ENCODE results near the gene PSMD12.
"Not testable (repeated sequence)": the region's sequence is repeated elsewhere in the genome, so short reads cannot be mapped to it uniquely, and the experiment has no call there.

Gene PSMD12

GRCh38 chr17:67358612-67359011 lies 7.8 kb downstream of the PSMD12 start:
- DNase-seq (ENCODE audit: low read depth) = no peak

GRCh38 chr17:67353929-67354574 lies 12.3 kb downstream of the PSMD12 start:
- no peak for DNase-seq (ENCODE audit: low read depth)

GRCh38 chr17:67353161-67353560 lies 13.2 kb downstream of the PSMD12 start:
- DNase-seq (ENCODE audit: low read depth) = no peak

- no peak for DNase-seq (ENCODE audit: low read depth)
Measured at GRCh38 chr17:67349420-67349819, 17.0 kb downstream of the PSMD12 start.

DNA sequence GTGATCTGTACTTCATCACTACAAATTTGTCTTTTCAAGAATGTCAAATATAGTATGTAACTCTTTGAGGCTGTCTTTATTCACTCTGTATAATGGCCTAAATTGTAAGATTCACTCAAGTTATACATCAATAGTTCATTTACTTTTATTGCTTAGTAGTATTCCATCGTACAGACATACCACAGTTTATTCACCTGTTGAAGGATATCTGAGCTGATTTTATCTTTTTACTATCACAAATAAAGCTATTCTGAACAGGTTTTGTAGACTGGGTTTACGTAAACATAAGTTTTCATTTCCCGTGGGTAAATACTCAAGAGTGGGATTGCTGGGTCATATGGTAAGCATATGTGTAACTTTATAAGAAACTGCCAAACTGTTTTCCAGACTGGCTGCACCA lies 18.6 kb downstream of the PSMD12 start:
- no peak for DNase-seq (ENCODE audit: low read depth)

GRCh38 chr17:67343237-67343636 lies 23.1 kb downstream of the PSMD12 start:
- no peak for DNase-seq (ENCODE audit: low read depth)

DNA sequence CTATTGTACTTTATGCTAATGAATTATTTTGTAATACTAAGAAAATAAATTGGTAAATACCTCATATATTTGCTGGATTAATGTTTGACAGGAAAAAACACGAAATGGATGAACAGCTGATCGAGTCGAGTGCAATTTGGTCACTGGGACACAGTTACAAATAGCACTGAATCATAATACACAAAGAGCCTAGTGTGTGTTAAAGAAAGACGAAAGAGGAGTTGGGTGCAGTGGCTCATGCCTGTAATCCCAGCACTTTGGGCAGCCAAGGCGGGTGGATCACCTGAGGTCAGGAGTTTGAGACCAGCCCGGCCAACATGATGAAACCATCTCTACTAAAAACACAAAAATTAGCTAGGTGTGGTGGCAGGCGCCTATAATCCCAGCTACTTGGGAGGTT lies 28.0 kb downstream of the PSMD12 start:
- DNase-seq (ENCODE audit: low read depth) = not testable (repeated sequence)

DNA sequence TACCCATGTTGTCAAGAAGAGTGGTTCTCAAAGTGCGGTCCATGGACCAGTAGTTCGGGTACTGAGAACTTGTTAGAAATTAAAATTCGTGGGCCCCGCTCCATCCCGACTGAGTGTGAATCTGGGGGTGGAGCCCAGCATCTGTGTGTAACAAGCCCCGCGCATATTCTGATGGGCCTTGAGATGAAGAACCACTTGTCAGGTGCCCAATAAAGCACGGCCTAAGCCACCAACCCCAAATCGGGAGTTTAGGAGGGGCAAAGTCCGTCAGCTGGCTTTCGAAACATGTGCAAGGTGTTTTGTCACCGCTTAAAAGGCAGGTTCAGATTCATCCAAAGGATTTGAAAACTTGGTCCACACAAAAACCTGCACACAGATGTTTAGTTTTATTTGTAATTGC lies 29.5 kb downstream of the PSMD12 start:
- no peak for DNase-seq (ENCODE audit: low read depth)

DNA sequence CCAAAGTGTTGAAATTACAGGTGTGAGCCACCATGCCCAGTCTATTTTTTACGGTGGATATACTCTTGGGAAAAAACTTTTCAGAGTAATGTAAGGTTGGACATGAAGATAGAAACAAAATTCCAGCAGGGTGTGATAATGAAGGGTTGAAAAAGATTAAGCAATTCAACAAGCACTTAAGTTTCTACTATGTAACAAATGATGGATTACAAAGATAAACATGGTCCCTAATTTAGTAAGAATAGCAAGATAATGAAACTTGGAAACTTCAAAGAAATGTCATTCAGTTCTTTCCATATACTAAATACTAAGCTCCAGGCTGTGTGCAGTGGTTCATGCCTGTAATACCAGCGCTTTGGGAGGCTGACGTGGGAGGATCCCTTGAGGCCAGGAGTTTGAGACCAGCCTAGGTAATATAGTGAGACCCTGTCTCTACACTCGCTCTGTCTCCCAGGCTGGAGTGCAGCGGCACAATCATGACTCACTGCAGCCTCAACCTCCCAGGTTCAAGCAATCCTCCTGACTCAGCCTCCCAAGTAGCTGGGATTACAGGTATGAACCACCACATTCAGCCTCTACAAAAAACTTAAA lies 31.0 kb downstream of the PSMD12 start:
- DNase-seq (ENCODE audit: low read depth) = no peak

DNA sequence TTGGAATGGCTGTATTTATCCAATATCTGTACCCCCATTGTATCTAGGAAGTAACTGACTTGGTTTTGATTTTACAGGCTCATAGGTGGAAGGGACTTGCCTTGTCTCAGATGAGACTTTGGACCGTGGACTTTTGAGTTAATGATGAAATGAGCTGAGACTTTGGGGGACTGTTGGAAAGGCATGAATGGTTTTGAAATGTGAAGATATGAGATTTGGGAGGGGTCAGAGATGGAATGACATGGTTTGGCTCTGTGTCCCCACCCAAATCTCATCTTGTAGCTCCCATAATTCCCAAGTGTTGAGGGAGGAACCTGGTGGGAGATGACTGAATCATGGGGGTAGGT lies 34.2 kb downstream of the PSMD12 start:
- DNase-seq (ENCODE audit: low read depth) = not testable (repeated sequence)

GRCh38 chr17:67331381-67332161 lies 34.8 kb downstream of the PSMD12 start:
- not testable (repeated sequence) for DNase-seq (ENCODE audit: low read depth)

- no peak for DNase-seq (ENCODE audit: low read depth)
Measured at GRCh38 chr17:67328026-67328425, 38.4 kb downstream of the PSMD12 start.

- DNase-seq (ENCODE audit: low read depth) = not testable (repeated sequence)
Measured at GRCh38 chr17:67326959-67327745, 39.2 kb downstream of the PSMD12 start.

- DNase-seq (ENCODE audit: low read depth) = no peak
Measured at GRCh38 chr17:67326440-67326839, 39.9 kb downstream of the PSMD12 start.

DNA sequence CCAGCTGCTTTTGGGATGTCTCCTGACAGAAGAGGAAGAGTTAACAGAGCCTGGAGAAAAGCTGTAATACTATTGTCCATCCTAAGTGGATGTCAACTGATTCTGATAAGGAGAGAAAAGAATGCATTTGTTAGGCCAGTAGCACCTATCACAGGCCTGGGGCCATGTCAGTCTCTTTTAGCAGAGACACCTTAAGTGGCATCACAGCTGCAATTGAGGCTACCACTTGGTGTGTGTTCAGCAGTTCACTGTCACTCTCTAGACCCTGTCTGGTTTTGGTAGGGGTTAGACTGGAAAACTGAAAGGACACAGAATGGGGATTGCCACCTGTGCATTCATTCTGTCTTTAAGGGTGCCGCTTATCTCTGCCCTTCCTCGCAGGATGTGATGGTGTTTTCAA lies 42.0 kb downstream of the PSMD12 start:
- DNase-seq (ENCODE audit: low read depth) = no peak

DNA sequence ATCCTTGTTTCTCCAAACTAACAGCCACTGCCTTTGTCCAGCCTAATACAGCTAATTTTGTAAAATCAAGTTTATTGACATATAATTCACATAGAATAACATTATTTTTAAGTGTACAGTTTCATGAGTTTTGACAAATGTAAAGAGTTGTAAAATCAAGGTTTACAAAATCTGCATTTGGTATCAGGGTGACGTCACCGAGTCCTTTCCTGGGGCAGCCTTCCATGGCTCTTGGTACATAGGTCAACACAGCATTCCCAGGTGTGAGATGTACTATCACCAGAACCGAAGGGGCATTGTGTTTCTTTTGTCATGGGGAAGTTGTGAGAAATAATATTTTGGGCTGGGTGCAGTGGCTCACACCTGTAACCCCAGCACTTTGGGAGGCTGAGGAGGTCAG lies 42.9 kb downstream of the PSMD12 start:
- DNase-seq (ENCODE audit: low read depth) = no peak

- DNase-seq (ENCODE audit: low read depth) = no peak
Measured at GRCh38 chr17:67322042-67322787, 44.2 kb downstream of the PSMD12 start.

- DNase-seq (ENCODE audit: low read depth) = not testable (repeated sequence)
Measured at GRCh38 chr17:67321486-67321885, 44.9 kb downstream of the PSMD12 start.

DNA sequence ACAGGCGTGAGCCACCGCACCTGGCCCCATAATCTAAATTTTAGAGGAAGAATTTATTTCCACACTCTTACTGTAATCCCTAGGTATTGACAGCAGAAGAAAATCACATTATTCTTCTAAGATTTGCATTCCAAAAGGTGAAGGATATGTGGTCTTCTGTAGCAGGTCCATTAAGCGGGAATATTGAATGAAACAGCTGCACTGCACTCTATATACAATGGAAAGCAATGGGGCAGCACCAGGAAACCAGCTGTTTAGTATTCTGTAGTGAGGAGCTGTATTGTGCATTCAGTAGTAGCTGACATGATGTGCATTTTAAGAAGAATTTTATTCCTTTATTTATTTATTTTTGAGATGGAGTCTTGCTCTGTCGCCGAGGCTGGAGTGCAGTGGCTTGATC lies 49.6 kb downstream of the PSMD12 start:
- no peak for DNase-seq (ENCODE audit: low read depth)

- DNase-seq (ENCODE audit: low read depth) = no peak
Measured at GRCh38 chr17:67315865-67316264, 50.5 kb downstream of the PSMD12 start.

DNA sequence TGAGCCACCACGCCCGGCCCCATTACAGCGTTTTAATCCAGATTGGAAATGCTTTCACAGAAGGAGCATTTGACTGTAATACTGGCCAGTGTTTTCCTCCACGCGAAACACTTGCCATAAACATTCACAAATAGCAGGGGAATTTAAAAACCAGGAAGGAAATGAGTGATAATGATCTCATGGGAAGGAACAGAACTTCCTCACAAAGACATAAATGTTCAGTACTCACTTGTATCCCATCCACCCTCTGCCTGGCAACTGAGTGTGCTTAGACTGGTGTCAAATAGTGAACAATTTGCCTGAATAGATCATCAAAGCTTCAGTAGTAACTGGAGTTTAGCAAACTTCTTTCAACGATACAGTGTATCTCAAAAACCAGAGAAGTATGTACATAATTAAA lies 54.1 kb downstream of the PSMD12 start:
- DNase-seq (ENCODE audit: low read depth) = no peak

DNA sequence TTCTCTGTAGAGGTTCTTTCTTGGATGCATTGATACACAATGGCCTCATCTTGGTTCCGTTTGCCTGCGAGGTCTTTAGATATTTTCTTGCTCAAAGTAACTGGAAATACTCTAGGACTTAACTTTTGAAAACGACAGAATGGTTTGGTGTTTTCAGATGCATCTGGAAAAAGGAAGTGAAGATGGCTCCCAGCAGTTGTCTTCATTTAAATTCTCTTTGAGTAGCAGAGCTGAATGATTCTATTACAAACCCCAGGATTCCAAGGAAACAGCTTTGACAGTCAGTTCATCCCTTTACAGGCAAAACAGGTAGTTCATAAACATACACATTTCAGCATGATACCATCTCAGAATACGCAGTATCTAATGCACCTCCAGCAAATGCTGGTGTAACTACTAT lies 54.8 kb downstream of the PSMD12 start:
- DNase-seq (ENCODE audit: low read depth) = no peak

All from stimulated activated CD8-positive, alpha-beta memory T cell treated with anti-CD3 and anti-CD28 coated beads, Interleukin-12 subunit alpha, Interleukin-12 subunit beta, amount 100 ng/mL, for 1 hour (primary cell).